Choroid plexus epithelial cell (primary cell): ENCODE measurements around the gene DIAPH1.

Experiments
- DNase-seq: peaks from one replicate; pipeline ENCODE4 v3.0.0-alpha.2; 2010; ENCODE audit warnings: low read depth
- H3K4me3 ChIP-seq: 2 replicates; pipeline ENCODE4 v1.5.1; 2011; ENCODE audit warnings: low read depth, mild to moderate bottlenecking, control low read depth, low read length, moderate library complexity
- TF ChIP-seq, protein P1 (sequence below): conservative IDR thresholded peaks from 2 replicates; pipeline ENCODE4 v1.5.1; 2011; ENCODE audit warnings: low read depth, mild to moderate bottlenecking, control low read depth, inconsistent platforms, low read length, moderate library complexity

The DIAPH1 gene

DNA sequence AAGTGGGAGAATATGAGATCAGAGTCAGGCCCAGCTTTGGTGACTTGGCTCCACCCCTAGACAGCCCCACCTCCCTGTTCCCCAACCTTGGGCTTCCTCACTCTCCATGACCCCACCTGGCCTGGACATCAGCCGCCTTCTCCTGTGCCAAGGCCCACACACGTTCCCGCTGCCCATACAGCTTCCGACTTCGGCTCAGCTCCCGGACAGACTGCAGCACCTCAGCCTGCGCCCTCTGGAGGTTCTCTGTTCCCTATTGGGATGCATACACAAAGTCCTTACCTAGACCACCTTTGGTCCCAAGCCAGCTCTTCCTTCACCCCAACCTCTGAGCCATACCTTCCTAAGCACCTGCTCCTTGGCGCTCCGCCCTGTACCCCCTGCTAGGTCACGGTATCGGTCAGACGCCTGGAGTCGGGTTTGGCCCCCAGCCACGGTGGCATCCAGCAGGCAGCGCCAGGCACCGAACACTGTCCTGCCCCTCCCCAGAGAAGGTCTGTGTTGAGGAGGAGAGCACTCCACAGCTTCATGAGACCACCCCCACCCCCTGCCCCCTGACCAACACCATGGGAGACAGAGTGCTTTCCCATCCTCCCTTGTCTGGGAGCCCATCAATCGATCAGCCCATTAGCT is 30.4 kb upstream of the DIAPH1 start:
- TF ChIP-seq, protein P1, sequence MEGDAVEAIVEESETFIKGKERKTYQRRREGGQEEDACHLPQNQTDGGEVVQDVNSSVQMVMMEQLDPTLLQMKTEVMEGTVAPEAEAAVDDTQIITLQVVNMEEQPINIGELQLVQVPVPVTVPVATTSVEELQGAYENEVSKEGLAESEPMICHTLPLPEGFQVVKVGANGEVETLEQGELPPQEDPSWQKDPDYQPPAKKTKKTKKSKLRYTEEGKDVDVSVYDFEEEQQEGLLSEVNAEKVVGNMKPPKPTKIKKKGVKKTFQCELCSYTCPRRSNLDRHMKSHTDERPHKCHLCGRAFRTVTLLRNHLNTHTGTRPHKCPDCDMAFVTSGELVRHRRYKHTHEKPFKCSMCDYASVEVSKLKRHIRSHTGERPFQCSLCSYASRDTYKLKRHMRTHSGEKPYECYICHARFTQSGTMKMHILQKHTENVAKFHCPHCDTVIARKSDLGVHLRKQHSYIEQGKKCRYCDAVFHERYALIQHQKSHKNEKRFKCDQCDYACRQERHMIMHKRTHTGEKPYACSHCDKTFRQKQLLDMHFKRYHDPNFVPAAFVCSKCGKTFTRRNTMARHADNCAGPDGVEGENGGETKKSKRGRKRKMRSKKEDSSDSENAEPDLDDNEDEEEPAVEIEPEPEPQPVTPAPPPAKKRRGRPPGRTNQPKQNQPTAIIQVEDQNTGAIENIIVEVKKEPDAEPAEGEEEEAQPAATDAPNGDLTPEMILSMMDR: no peak
- no peak overlapping the region for H3K4me3 ChIP-seq
- no peak for DNase-seq

DNA sequence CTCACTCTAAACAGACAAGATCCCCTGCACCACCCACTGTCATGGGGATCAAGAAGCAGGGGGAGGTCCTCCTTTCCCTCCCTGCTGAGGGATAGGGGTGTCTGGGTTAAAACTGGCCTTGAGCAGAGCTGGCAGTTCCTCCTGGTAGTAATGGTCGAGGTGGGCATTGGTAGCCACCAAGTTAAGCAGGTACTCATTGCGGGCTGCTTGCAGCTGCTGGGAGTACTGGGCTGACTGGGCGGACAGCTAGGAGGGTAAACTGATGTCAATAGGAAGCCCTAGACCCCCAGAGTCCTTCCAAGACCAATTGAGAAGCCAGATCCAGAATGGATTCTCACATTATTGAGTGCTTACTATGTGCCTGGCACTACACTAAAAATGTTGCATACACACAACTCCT is 29.1 kb upstream of the DIAPH1 start:
- no peak overlapping the region for H3K4me3 ChIP-seq
- TF ChIP-seq, protein P1: no peak

DNA sequence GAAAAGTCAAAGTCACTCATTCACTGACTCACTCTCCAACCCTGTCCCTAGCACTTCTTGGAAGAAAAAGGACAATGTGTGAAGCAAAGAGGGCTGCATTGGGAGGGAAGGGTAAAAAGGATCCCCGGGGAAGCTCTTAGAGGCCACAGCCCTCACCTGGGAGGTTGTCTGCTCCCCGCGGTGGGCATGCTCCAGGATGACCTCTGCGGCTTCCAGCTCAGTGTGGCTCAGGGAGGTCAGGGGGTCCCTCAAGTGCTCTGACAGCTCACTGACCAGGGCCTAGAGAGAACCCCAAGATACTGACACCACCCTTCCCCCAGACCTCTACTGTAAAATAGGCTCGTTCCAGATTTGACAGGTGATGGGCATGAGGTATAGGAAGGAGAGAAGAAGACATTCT is 28.4 kb upstream of the DIAPH1 start:
- H3K4me3 ChIP-seq: no peak overlapping the region
- no peak for DNase-seq
- TF ChIP-seq, protein P1: no peak

More for the DNA sequence above, 29.1 kb upstream of the DIAPH1 start:
- no peak for DNase-seq

DNA sequence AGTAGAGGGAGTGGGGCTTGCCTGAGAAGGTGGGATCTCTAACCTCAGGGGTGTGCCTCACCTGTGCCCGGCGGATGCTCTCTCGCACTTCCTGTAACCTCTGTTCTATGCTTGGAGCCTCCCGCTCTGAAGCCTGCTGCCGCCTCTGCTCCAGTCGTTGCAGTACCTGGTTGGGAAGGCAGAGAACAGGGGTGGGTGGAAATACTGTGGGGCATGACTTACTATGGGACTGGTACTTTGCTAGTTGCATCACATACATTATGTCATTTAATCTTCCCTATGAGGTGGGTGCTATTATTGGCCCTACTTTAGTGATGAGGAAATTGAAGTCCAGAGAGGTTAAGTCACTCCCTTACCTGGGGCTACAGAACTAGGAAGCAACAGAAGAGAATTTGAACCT is 27.2 kb upstream of the DIAPH1 start:
- TF ChIP-seq, protein P1: no peak

DNA sequence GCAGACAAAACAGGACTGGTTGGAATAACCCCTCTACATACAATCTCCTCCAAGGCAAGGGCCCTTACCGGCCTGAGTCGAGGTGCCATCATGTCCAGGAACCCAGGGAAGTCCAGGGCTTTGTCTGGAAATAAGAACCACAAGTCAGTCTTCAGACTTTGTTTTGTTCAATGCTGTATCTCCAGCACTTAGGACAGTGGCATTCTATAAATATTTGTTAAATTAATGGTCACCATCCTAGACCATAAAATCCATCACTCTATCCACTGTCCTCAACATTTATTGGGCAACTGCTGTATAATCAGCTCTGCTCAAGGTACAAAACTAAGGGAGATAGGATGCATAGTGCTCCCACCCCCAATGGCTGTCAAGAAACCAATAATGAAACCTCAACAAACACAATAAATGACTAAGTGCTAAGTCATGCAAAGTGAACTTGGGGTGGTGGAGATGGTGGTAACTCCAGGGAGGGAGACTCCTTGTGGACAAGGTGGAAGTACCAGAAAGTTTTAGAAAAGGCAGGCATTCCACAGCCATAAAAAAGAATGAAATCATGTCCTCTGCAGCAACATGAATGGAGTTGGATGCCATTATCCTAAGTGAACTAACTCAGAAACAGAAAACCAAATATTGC is 23.0 kb upstream of the DIAPH1 start:
- DNase-seq: peak; percentile 85
- TF ChIP-seq, protein P1: peak; percentile 59
- H3K4me3 ChIP-seq: no peak overlapping the region

More for the DNA sequence above, 27.2 kb upstream of the DIAPH1 start:
- no peak overlapping the region for H3K4me3 ChIP-seq
- no peak for DNase-seq

DNA sequence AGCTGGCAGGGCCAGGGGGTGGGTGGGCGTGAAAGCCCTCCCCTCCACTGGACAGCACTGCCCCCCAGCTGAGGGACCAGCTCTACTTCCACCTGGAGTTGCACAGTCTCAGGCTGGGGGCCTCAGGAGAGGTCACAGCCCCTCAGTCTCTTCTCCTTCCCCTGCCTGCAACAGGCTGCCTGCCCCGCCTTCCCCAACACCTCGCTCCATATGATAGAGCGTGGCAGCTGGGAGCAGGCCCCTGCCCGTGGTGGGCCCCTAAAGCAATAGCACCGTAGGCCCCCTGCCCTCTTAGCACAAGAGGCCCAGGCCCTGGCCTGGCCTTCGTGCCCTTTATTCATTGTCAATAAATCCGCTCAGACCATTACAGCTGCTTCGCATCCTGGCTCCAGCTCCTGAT is 21.9 kb upstream of the DIAPH1 start:
- no peak overlapping the region for H3K4me3 ChIP-seq
- TF ChIP-seq, protein P1: no peak
- no peak for DNase-seq

DNA sequence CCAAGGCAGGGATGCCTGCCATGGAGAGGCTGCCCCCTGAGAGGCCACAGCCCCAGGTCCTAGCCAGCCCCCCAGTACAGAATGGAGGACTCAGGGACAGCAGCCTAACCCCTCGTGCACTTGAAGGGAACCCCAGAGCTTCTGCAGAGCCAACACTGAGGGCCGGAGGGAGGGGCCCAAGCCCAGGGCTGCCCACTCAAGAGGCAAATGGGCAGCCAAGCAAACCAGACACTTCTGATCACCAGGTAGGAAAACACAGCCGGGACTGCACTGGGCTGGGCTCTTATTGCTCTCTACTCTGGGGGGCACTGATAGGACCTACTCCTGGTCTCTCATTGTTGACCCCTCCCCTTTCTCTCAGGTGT is 21.2 kb upstream of the DIAPH1 start:
- no peak overlapping the region for H3K4me3 ChIP-seq
- TF ChIP-seq, protein P1: no peak
- DNase-seq: no peak
